WERI-Rb-1 (cell line): ENCODE measurements around the gene ERVW-1.
"Not testable (repeated sequence)": the region's sequence is repeated elsewhere in the genome, so short reads cannot be mapped to it uniquely, and the experiment has no call there.

Experiments used
- DNase-seq: peaks from one replicate; pipeline ENCODE4 v3.0.0-alpha.2; 2020
- H3K27ac ChIP-seq: fragments of 250-450 bp; sonication (Bioruptor Pico); 2 replicates; pipeline ENCODE4 v1.5.1; 2020; ENCODE audit warnings: mild to moderate bottlenecking, moderate library complexity
- H3K27me3 ChIP-seq: fragments of 250-450 bp; sonication (Bioruptor Pico); 2 replicates; pipeline ENCODE4 v1.5.1; 2021; ENCODE audit warnings: mild to moderate bottlenecking, low read depth, moderate library complexity; ENCODE audit not compliant: insufficient read depth, severe bottlenecking
- H3K36me3 ChIP-seq: fragments of 250-450 bp; sonication (Bioruptor Pico); 2 replicates; pipeline ENCODE4 v1.5.1; 2020; ENCODE audit warnings: mild to moderate bottlenecking, moderate library complexity
- H3K4me3 ChIP-seq: 2 replicates; pipeline ENCODE4 v1.5.1; 2011; ENCODE audit warnings: low read depth, mild to moderate bottlenecking, control low read depth, low read length
- H3K9me3 ChIP-seq: fragments of 250-450 bp; sonication (Bioruptor Pico); 2 replicates; pipeline ENCODE4 v1.5.1; 2021; ENCODE audit warnings: mild to moderate bottlenecking, moderate library complexity; ENCODE audit not compliant: severe bottlenecking
- TF ChIP-seq, protein P1 (sequence below): IDR thresholded peaks from 2 replicates; pipeline ENCODE4 v1.5.1; 2011; ENCODE audit warnings: low read depth, mild to moderate bottlenecking, control low read depth, inconsistent platforms, low read length

The ERVW-1 gene

DNA sequence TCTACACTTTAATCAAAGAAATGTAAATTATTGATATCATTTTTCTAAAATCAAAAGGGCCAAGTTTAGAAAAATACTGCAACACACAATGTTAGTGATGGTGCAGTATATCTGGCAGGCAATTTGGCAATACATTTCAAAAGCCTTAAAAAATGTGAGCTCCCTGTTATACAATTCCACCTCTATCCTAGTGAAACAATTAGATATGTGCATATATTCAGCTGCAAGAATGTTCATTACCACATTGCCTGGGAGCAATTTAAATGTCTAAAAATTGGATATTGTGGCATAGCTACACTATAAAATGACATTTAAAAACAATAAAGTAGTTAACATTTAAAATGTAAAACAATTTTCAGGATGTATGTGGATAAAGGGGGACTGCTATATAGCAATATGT is 10.1 kb upstream of the ERVW-1 start:
- Histone ChIP-seq H3K36me3 (peaks cover 63% of the 10 kb centered on the region), H3K4me3 (no peak overlapping the region), H3K27me3 (no peaks in the 10 kb centered on the region), H3K9me3 (no peaks in the 10 kb centered on the region), H3K27ac (no peak overlapping the region)
- DNase-seq: no peak
- TF ChIP-seq, protein P1, sequence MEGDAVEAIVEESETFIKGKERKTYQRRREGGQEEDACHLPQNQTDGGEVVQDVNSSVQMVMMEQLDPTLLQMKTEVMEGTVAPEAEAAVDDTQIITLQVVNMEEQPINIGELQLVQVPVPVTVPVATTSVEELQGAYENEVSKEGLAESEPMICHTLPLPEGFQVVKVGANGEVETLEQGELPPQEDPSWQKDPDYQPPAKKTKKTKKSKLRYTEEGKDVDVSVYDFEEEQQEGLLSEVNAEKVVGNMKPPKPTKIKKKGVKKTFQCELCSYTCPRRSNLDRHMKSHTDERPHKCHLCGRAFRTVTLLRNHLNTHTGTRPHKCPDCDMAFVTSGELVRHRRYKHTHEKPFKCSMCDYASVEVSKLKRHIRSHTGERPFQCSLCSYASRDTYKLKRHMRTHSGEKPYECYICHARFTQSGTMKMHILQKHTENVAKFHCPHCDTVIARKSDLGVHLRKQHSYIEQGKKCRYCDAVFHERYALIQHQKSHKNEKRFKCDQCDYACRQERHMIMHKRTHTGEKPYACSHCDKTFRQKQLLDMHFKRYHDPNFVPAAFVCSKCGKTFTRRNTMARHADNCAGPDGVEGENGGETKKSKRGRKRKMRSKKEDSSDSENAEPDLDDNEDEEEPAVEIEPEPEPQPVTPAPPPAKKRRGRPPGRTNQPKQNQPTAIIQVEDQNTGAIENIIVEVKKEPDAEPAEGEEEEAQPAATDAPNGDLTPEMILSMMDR: no peak

- TF ChIP-seq, protein P1: no peak
- no peak overlapping the region for H3K27ac ChIP-seq
- H3K27me3 ChIP-seq: no peaks in the 10 kb centered on the region
- peaks cover 47% of the 10 kb centered on the region for H3K36me3 ChIP-seq
- no peak overlapping the region for H3K4me3 ChIP-seq
- no peaks in the 10 kb centered on the region for H3K9me3 ChIP-seq
- DNase-seq: no peak
Measured at GRCh38 chr7:92485974-92486373, 8.2 kb upstream of the ERVW-1 start.

DNA sequence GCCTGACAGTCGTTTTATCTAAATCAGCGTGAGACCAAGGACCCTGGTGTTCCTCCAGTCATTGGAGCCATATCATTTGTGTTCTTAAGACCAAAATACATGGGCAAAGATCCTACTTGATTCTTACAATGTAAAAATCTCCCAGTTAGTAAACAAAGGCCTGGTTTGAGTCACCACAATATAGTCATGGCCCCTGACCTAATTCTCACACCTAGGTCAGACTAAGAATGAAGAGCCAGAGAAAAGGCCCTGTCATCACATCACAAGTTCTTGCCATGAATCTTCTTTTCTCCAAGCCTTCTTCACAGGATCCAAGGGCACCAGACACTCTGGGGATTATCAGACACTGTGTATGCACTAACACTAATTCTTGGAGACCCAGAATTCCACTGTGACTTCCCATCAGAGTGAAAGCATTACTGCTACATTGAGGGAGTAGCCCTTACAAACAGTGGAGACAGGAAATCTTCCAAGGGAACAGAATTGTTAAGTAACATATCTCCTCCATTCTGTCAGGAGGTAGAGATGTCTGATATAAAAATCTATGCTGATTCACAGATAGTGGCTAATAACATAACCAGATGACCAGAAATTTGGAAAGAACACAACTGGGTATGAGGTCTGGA is 7.6 kb upstream of the ERVW-1 start:
- Histone ChIP-seq H3K36me3 (peaks cover 42% of the 10 kb centered on the region), H3K27ac (no peak overlapping the region; the same call in 1 of the 2 replicates), H3K27me3 (no peaks in the 10 kb centered on the region), H3K4me3 (no peak overlapping the region), H3K9me3 (no peaks in the 10 kb centered on the region)
- DNase-seq: no peak
- TF ChIP-seq, protein P1: no peak

GRCh38 chr7:92484226-92484625 is 6.5 kb upstream of the ERVW-1 start:
- not testable (repeated sequence) for H3K9me3 ChIP-seq, DNase-seq, H3K4me3 ChIP-seq, H3K27me3 ChIP-seq
- peak overlapping the region; percentile 63 for H3K27ac ChIP-seq
- peaks cover 38% of the 10 kb centered on the region for H3K36me3 ChIP-seq

DNA sequence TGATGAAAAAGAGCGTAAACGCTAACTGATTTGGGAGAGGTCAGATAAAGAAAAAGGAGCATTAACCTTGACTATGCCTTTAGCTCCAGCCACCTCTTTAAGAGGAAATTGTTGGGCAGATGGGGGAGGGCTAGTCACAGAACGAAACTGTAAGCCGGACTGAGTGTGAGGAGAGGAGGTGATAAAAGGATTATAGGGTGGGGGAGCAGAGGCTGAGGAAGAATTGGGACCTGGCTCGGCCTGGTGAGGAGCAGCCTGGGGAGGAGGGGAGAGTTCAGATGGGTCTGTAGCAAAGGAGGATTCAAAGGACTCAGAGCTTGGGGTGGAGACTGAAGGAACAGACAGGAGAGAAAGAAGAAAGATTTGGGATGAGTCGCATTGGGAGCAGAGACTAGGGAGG is 5.9 kb upstream of the ERVW-1 start:
- Histone ChIP-seq H3K27ac (peak overlapping the region; percentile 75), H3K36me3 (peaks cover 32% of the 10 kb centered on the region)
- not testable (repeated sequence) for H3K27me3 ChIP-seq, H3K4me3 ChIP-seq, H3K9me3 ChIP-seq
- peak; percentile 80 for DNase-seq

- not testable (repeated sequence) for H3K9me3 ChIP-seq, H3K27ac ChIP-seq, DNase-seq, H3K27me3 ChIP-seq, H3K36me3 ChIP-seq, H3K4me3 ChIP-seq
Measured at GRCh38 chr7:92479146-92479545, 1.4 kb upstream of the ERVW-1 start.

DNA sequence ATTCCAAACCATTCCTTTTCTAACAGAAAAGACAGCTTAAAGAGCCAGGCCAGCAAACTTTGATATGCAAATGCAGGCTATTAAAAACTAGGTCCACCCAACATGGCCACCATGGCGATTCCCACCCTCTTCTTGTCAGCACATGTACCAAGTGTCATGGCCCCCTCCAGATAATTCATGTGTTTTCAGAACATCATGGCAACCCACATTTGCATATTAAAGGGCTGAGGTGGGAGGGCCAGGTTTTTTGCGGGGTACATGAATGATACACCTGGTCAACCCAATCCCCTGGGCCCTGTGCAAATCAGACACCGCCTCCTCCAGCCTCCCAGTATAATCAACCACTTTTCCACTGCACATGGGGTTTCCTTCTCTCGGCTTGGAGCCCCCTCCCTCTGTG is 965 bp upstream of the ERVW-1 start:
- H3K9me3 ChIP-seq: no peaks in the 10 kb centered on the region
- H3K27me3 ChIP-seq: no peaks in the 10 kb centered on the region
- no peak for DNase-seq
- H3K27ac ChIP-seq: no peak overlapping the region; the same call in 1 of the 2 replicates
- TF ChIP-seq, protein P1: no peak
- H3K36me3 ChIP-seq: no peaks in the 10 kb centered on the region
- H3K4me3 ChIP-seq: no peak overlapping the region
